DMS53 treated with DMSO at 0.1 percent for 48 hours (cell line): Measurements from ENCODE around the gene ANAPC1.
"Not testable (repeated sequence)": the region's sequence is repeated elsewhere in the genome, so short reads cannot be mapped to it uniquely, and the experiment has no call there.

Experiments used
- DNase-seq: peaks from one replicate; lab custom pipeline; 2025; ENCODE audit not compliant: unreplicated experiment; lab: John Stamatoyannopoulos, UW

ANAPC1 gene, protein sequence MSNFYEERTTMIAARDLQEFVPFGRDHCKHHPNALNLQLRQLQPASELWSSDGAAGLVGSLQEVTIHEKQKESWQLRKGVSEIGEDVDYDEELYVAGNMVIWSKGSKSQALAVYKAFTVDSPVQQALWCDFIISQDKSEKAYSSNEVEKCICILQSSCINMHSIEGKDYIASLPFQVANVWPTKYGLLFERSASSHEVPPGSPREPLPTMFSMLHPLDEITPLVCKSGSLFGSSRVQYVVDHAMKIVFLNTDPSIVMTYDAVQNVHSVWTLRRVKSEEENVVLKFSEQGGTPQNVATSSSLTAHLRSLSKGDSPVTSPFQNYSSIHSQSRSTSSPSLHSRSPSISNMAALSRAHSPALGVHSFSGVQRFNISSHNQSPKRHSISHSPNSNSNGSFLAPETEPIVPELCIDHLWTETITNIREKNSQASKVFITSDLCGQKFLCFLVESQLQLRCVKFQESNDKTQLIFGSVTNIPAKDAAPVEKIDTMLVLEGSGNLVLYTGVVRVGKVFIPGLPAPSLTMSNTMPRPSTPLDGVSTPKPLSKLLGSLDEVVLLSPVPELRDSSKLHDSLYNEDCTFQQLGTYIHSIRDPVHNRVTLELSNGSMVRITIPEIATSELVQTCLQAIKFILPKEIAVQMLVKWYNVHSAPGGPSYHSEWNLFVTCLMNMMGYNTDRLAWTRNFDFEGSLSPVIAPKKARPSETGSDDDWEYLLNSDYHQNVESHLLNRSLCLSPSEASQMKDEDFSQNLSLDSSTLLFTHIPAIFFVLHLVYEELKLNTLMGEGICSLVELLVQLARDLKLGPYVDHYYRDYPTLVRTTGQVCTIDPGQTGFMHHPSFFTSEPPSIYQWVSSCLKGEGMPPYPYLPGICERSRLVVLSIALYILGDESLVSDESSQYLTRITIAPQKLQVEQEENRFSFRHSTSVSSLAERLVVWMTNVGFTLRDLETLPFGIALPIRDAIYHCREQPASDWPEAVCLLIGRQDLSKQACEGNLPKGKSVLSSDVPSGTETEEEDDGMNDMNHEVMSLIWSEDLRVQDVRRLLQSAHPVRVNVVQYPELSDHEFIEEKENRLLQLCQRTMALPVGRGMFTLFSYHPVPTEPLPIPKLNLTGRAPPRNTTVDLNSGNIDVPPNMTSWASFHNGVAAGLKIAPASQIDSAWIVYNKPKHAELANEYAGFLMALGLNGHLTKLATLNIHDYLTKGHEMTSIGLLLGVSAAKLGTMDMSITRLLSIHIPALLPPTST (N-terminal part only)

DNA sequence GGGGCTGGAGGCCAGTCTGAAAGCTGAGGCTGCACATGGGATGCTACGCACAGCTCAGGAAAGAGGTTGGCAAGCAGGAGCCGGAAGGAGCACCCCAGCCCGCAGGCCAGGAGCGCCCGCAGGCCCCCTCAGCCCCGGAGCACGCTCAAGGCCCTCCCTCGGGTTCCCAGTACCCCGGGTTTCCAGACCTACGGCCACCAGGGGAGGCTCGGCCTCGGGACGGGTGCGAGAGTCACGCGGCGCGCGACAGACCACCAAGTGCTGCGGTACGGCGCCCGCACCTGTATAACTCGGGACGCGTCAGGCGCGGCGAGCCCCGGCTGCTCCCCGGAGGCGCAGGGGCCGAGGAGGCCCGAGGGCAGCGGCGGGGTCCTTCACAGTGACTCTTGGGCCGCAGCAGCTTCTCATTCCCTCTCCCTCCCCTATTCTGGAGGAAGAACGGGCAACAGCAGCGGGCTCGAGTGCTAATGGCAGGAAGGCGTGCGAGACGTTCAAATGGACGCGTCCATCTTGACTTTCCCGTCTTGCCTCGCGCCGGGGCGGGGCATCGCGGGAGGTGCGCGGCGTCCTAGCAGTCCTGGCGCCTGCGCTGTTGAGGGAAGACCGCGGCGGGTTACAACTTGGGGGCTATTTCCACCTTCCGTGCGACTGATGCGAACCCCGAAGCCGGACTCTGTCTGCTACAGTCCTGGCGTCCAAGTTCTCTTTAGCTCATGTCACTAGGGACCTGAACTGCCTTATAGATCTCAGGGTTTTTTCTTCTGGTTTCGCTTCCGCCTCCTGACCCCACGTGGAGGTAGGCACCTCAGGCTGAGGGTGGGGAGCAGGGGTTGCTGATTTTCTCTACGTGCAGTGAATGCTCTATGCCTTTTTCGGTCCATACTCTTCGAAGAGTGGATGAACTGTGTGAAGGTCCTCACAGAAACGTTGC, at the start of gene ANAPC1:
ANAPC1 (minus strand) TSS at position 533 of the 931 bp plus-strand sequence. CDS start 3,368 bp downstream, outside the sequence.
- DNase-seq = peak; percentile 79

DNA sequence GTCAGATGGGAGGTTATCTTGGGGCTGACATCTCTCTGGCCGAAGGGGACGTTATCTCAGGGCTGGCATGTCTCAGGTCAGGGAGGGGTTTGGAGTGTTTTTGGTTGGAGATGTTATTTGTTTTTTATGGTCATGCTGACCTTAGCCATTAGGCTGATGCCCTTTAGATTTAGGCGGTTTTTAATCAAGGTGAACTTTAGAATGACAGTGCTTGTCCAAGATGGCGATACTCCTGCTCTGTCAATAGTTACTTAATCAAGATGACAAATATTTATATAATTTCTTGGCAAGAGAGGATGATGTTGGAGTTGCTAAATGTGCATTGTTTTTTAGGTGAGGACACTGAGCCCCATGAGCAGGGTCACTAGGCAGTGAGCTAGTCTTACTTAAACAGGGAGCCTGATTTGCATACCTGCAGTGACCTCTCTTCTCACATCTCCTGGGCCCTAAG, 48.9 kb upstream of the ANAPC1 start:
- DNase-seq = no peak

DNA sequence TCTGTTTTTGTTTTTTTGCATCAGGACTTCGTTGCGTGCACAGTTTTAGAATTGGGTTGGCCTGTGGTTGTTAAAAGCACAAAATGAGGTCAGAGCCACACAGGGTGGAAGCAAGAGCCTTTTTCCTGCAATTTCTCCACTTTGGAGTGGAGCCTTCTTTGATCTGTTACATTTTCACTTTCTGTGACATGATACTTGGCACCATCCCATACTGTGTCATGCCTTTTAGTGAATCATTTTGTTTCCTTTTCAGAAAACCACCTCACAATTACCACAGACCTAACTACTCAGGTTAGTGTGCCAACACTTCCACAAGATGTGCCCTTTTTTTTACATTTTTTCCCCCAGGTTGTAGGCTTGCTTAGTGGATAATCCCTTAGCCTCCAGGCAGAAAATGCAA, 46.9 kb upstream of the ANAPC1 start:
- DNase-seq = no peak

DNA sequence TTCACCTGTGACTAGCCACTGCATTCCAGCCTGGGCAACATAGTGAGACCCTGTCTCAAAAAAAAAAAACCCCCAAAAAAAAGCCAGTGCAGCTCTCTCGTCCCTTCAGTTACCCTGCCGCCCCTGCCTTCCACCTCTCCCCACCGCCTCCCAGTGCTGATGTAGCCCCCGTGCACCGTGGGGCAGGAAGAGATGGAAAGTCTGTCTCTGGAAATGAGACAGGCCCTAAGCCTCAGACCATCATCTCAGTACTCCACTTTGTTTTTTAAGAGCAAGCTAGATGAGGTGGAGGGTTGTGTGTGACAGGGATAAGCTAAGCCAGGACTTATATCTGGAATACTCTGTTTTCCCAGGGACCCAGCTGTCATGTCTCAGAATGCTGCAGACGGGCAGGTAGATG, 46.4 kb upstream of the ANAPC1 start:
- DNase-seq = no peak

DNA sequence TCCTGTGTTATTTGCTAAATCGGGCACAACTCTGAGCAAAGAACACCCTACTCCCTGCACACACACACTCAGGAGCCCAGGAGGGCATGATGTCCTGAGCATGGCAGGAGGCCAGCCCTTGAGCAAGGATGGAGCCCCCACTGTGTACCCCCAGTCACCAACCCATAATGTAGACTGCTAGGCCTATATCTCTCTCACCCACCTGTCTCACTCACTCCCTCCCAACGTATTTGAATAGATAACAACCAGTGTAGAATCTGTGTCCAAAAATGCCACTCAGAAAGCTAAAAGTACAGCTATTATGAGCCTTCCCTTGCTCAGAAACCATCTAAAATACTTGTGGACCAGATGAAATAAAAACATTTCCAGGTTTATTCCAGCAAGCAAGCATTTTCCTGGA, 43.7 kb upstream of the ANAPC1 start:
- DNase-seq = no peak

DNA sequence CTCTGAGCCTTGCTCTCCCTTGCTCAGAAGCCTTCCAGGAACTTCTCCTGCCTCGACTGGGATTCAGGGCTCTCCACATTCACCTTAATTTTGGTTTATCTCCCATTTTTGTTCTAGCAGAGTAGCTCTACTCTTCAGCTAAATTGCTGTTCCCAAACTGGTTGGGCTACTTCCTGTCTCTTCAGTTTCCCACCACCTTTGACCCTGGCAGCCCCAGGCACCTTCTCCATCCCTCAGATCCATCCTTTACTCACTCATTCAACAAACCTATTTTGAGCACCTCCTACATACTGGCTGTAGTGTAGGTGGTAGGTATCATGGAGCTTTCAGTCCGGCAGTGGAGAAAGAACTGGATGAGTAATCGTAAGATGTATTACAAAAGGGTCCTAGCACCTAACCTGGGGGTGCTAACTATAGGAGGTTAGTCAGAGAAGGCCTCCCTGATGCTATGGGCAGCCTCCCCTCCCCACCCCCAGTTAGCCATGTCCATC, 40.7 kb upstream of the ANAPC1 start:
- DNase-seq = no peak

DNA sequence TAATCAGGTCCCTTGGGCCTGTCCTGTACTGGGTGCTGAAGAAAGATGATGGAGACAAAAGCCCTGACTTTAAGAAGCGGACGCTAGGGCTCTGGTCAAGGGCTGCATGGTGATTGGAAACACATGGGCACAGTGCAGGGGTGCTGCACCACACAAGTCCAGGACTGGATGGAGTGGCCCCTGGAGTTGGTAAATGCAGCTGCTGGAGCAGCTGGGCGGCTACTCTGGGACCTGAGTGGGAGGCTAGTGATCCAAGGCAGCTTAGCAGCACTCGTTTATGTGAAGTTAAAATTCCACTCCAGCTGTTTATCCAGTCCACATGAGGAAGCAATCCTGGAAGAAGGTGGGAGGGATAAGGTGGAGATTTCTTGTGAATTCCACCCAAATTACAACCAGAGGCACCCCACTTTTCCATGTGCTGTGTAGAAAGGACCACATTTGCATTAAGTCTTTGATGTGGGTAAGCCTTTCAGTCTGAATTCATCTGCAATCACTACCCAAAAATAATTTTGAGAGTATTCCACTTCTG, 39.3 kb upstream of the ANAPC1 start:
- DNase-seq = no peak

DNA sequence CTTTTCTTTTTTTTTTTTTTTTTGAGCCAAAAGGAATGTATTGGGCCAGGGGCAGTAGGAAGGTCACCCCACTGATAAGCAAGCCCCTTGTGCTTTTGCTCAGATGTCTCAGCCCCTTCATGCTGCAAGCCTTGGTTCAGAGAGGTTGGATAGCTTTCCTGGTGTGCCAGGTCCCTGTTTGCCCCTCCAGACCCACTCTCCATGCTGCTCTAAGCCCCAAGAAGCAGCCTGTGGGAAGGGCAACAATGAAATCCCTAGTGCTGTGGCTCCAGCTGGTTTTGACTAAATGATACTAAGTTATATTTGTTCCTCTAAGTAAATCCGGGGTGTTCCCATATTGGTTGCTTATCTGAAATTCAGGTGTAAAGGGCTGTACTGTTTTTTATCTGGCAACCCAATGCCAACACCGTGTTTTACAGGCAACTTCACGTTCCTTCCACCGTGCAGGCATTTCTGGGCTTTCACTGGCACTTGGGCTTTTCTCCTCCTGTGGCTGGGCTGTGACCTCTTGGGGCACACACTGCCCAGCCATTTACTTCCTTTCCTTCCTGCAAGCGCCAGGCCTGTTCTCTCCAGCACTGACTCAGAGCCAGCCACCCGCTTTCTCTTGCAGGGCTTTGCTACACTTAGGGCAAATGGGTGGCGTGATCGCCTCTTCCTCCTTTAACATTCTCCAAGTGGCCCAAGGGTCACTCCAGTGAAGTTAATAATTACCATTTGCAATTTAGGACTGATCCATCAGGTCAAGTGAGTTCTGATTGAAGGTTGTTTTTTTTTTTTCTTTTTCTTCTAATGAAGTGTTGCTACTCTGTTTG, 36.0 kb upstream of the ANAPC1 start:
- peak; percentile 94 for DNase-seq

DNA sequence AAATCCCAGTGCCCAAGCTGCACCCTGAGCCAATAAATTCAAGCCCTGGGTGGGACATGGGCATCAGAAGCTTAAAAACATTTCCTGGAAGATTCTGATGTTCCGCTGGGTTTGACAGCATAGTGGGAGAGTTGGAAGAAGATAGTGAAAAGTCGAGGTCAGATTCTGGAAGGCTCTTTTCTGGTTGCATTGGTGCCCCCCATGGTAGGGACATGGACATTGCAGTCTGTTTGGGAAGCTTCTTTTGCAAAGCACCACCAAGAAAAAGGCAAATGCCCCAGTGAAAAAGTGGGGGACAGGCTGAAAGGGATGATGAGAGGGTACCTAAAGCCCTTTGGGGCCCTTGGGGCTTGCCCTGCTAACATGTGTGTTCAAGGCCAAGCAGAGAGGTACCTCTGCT, 35.4 kb upstream of the ANAPC1 start:
- no peak for DNase-seq

DNA sequence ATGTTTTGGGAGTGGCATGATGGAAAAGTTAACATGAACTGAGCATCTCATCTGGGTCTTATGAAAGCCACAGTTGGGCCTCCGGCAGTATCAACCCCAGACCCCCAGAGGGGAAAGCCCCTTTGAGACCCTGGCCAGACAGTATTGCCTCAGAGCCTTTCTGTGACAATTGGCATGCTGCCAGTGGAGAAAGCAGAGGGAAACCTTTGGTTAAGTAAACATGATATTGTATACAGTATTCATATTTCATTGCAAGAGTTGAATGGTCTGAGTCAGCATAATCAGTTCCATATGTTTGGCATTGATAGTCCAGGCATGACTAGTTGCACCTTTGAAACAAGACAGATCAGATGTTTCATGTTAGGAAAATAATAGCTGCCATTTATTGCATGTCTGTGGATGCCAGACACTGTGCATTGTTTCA, 34.4 kb upstream of the ANAPC1 start:
- no peak for DNase-seq

DNA sequence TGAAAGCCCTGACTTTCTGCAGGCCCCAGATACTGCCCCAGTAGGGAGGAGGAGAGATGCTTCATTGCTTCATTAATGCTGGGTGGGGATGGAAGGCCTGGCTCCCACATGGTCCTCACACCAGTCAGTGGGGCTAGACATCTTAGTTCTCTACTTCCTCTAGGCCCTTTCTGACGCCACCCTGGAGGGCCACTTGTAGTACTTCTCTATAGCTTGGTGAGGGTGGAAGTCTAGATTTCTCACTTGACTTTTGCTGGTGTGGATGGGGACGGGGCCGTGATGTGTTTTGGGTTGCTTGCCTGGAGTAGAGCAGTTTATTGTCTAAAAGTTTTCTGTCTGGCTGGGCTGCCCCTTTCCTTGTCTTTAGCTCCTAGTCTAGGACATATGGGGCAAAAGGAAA, 33.1 kb upstream of the ANAPC1 start:
- no peak for DNase-seq

DNA sequence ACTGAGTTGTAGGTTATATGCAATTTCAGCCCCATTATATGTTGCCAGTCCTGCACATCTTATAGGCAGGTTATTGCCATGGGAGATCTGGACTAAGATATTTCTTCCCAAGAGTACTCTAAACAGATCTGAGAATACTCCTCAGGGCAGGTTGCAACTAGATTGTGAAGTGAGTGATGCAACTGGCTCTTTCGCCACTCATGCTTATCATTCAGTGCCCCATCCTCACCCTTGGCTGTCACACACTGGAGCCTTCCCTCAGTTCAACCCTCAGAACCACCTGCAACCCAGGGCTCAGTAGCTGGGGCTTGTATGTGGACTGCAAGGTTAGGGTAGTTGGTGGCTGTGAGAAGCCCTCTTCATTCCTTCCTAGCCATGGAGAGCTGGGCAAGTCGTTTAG, 28.6 kb upstream of the ANAPC1 start:
- no peak for DNase-seq

DNA sequence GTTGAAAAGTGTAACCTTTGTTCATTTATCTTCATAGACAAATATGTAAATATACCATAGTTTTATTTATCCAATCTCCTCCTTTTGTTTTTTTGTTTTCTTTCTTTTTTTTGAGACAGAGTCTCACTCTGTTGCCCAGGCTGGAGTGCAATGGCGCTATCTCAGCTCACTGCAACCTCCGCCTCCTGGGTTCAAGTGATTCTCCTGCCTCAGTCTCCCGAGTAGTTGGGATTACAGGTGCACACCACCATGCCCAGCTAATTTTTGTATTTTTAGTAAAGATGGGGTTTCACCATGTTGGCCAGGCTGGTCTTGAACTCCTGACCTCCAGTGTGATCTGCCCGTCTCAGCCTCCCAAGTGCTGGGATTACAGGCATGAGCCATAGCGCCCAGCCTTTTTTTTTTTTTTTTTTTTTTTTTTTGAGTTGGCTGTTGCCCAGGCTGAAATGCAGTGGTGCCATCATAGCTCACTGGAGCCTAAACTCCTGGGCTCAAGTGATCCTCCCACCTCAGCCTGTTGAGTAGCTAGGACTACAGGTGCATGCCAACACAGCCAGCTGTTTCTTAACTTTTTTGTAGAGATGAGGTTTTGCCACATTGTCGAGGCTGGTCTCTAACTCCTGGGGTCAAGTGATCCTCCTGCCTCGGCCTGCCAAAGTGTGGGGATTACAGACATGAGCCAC, 27.4 kb upstream of the ANAPC1 start:
- DNase-seq = not testable (repeated sequence)

DNA sequence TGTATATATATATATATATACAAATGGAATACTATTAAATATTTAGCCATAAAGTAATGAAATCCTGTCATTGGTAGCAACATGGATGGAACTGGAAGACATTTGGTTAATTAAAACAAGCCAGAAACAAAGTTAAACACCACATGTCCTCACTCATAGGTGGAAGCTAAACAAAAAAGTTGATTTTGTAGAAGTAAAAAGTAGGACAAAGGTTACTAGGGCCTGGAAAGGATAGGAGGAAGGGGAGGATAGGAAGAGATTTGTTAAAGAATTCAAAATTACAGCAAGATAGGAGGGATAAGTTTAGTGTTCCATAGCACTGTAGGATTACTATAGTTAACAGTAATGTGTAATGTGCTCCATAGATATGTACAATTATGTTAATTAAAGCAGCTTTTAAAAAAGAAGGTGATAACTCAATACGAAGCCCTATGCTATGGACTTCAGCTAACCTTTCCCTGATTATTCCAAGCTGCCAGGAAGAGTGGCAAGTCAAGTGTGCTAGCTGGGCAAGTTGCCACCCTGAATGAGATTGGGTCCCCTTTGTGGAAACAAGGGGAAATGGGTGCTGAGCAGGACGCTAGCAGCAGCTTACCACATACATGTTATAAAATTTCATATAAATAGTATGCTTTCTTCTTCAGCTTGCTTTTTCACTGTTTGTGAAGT, 26.8 kb upstream of the ANAPC1 start:
- DNase-seq = no peak

DNA sequence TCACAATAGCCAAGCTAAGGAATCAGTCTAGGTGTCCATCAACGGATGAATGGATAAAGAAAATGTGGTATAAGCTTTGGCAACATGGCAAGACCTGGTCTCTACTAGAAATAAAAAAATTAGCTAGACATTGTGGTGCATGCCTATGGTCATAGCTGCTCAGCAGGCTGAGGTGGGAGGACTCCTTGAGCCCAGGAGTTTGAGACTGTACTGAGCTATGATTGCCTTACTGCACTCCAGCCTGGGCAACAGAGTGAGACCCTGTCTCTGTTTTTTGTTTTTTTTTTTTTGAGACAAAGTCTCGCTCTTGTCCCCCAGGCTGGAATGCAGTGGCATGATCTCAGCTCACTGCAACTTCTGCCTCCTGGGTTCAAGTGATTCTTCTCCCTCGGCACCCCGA, 26.0 kb upstream of the ANAPC1 start:
- DNase-seq = not testable (repeated sequence)

DNA sequence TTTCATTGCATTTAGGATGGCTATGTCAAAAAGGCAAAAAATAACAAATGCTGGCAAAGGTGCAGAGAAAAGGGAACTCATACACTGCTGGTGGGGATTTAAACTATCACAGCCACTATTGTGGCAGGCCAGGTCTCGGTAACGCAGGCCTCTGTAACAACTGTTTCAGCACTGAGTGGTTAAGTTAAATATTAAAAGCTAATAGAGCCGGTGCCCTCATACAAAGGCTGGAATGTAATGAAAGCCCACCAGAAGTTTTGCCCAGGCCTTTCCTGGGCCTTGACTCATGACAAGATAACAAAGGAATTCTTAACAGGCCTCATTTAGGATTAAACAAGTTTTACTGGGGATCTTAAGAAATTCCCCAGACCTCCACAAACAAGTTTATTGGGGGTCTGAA, 25.1 kb upstream of the ANAPC1 start:
- no peak for DNase-seq

DNA sequence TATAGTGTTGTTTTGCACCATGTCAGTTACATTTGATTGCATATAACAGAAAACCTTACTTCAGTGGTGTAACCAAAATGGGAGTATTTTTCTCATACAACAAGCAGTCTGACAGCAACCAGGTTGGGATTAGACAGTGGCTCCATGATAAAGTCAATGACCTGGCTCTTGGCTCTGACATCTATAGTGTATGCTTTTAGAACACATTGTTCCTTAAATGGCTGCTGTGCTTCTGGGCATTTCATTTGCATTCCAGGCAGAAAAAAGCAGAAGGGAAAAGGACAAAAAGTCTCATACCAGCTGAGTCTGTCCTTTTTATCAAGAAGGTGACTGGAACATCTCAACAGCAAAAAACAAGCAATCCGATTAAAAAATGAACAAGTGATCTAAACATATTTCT, 24.6 kb upstream of the ANAPC1 start:
- no peak for DNase-seq
